NCI-H1417 treated with DMSO at 0.1 percent for 48 hours (cell line): Measurements from ENCODE around the gene EIF4EBP3.

Source experiments
- DNase-seq: peaks from one replicate; lab custom pipeline; 2025; lab: John Stamatoyannopoulos, UW

The EIF4EBP3 gene

DNA sequence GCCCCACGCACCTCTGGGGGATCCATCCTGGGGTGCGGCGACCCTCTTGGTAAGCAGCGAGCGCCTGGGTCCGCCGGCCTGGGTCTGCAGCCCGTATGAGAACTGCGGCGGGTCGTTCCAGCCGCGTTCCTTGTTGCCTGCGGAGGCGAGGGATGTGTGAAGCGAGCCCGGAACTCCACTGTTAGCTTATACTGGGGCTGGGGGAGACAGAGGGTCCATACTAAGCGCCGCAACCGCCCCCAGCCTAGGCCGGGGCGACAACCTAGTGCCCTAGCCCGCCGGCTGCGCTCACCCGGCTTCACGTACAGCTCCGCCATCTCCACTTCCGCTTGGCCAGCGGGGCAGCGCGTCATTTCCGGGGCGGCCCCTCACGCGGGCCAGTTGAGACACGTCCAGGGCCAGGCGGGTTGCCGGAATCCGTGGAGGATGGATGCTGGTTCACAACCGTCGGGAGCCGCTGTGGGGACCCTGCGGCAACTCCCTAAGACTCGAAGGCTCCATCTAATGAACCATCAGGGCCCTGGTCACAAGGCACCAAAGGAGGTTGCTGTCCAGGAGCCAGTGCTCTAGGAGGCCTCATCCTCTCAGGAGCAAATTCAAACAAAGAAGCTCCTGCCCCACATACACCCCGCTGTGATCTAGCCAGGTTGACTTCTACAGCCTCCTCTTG, 9.8 kb downstream of the EIF4EBP3 start, which contains the start of gene SRA1:
Gene SRA1 (minus strand): TSS at position 338 of the 670 bp plus-strand sequence. CDS start 21 bp downstream, at position 317.
- DNase-seq = peak; percentile 49

DNA sequence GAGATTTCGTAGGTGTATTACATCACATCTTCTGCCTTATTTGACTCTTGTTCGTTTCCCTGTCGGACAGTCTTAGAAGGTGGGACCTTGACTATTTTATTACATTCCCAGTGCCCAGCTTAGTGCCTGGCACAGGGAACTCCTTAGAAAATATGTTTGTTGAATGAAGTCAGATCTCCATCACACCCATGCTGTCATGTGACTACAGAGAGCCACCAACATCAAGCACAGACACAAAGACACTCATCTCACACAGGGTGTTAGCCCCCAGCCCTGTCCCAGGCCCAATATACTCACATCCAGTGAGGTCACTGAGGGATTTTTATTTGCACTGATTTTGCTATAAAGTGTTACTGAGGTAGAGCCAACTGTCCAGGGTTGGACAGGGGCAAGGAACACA, 10.5 kb downstream of the EIF4EBP3 start:
- DNase-seq = no peak

DNA sequence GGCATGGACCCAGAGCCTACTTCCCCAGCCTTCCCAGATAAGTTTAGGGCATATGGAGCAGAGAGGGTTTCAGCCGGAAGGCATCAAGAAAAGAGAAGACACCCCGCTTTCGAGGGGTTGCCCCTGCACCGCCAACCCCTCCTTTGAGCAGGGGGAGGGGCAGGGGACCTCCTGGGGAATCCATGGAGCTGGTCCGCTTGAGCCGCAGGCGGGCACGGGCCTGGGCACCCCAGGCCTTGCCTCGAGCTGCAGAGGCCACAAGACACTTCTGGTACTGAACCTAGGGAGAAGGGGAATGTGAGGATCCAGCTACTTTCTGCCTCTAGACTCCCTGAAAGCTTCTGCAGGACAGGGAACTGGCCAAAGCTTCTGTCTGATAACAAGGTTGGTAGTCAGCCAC, 11.1 kb downstream of the EIF4EBP3 start:
- no peak for DNase-seq

DNA sequence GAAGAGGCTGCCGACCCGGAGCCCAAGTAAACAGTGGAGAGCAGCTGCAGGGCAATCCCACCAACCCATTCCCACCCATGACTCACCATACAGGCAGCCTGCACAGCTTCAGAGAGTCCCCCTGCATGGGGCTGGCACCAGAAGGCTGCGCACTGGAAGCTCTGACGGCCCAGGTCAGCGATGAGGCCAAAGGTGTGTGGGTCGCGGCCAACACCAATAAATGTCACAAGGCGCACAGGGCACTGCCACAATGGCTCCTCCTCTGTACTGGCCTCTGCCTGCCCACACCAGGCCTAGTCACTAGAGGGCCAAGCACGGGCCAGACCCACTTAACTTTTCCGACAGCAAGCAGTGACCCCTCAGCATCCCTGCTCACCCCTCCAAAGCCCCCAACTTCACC, 12.8 kb downstream of the EIF4EBP3 start:
- no peak for DNase-seq

DNA sequence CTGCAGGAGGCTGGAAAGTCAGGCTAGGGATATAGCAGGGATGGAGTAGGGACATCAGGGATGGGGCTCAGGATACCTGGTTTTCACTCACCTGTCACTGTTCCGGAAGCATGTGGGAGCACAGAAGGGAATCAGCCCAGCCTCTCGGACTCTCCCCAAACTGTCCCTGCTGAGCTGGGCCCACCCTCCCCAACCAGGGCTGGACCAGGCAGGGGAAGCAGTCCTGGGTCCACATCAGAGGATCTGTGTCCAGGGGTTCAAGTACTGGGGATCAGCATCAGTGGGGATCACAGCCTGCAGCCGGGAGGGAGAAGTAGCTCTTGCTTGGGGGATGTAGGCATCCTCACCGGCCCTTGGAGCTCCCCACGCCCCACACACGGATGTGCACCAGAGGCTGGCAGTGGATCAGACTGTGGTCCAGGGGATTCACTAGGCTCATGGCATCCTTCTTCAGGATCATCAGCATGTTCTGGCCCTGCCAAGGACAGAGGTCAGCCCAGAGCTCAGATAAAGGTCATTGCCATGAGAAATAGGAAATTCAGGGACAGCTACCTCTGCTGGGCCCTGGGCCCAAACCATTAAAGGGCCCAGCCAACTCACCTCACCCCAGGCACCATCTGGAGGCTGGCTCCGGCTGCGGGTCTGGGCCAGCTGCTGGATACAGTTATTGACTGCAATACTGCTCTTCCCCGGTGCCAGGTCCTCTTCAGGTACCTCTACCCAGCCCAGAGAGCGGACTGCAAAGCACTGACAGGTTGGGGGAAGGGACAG, 14.5 kb downstream of the EIF4EBP3 start:
- DNase-seq = no peak

DNA sequence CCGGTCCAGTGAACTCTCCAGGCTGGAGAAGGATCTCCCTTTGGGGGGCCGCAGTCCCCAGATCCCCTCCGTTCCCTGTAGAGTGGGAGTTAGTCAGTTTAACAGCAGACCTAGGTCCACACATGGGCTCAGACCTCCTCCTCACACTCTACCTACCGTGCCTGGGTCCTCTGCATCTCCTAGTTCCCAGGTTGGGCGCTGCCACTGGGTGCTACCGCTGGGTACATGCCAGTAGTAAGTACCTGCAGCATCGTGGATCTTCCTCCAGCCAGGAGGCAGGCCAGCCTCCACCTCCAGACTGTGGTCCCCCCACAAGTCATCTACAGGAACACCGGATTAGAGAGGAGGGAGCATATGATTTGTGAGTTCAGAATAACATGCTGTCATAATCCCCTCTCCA, 16.1 kb downstream of the EIF4EBP3 start:
- DNase-seq = no peak

DNA sequence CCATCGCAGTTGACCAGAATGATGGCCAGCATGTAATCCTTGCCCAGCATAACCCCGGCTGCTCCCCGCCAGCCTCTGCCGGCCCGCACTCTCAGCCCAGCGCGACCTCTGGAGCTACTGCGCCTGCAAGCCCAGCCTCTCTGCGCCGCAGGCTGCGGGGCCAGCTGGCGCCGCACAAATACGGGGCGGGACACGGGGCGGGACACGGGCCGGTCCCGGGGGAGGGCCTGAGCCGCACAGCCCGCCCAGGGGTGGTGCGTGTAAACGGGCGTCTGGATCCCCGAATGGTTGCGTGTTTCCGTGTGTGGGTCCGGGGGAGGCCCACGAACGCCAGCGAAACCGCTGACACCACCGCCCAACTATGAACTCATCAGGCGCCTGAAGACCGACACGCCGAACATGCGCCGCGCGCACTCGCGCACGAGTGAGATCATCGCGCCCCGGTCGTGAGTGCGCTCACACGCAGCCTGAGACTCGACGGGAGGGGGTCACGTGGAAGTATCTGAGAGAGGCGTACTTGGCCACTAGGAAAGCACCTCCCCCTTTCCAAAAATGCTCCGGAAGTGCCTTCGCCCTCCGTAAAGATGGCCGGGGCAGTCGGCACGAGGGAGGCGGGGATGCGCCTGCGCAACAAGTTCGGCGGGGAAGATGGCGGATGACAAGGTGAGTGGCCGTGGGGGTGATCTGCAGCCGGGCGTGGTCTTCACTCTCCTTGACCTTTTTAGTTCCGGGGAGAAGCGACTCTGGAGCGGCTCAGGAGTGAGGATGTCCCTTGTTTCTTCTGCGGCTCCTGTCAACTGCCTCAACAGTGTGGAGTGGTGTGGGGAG, 16.9 kb downstream of the EIF4EBP3 start, which contains the start of the genes APBB3 and SLC35A4:
Gene APBB3 (minus strand): TSS at position 403 of the 828 bp plus-strand sequence. CDS start 353 bp downstream, at position 50.
Gene SLC35A4 (plus strand): TSS at position 633 of the 828 bp plus-strand sequence. CDS start 2,342 bp downstream, outside the sequence.
- DNase-seq = peak; percentile 64

DNA sequence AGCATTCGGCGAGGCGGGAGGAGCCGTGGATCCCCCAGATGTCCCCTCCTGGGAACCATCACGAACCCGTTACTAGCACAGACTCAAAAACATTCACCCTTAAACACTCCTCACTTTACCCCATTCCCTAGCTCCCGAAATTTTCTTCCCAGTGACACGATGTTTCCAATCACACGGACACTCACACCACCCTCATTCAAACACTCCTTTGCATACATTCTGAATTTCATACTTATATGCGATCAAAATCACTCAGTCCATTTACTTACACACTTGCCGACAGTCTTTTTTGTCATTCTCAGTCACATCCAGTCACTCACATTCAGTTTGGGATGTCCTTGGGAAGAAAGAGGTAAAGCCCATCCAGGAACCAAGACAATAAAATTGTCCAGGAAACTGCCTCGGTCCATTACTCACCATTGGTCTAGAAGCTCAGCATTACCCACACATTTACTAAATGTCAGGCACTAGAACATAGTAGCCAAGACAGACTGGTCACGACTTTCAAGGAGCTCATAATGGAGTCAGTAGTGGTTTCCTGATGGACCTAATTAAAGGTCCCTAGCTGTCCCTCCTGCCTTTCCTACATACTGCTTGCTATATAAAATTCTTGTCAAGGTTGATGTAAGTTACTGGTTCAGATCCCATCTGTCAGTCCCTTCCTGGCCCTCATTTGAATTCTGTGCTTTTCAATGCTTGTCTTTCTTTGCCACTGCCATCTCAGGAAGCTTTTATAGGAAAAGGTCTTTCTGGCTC, 17.7 kb downstream of the EIF4EBP3 start:
- no peak for DNase-seq

DNA sequence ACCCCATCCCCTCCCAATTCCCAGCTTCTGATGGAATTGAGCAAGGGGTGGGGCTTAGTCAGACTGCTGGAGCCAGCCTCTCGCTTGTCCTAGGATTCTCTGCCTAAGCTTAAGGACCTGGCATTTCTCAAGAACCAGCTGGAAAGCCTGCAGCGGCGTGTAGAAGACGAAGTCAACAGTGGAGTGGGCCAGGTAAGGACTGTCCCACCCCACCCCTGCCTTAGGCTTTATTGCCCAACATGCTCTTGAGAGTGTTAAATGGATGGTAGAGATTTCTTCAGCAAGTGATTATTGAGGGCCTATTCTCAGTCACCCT, 18.3 kb downstream of the EIF4EBP3 start:
- no peak for DNase-seq

DNA sequence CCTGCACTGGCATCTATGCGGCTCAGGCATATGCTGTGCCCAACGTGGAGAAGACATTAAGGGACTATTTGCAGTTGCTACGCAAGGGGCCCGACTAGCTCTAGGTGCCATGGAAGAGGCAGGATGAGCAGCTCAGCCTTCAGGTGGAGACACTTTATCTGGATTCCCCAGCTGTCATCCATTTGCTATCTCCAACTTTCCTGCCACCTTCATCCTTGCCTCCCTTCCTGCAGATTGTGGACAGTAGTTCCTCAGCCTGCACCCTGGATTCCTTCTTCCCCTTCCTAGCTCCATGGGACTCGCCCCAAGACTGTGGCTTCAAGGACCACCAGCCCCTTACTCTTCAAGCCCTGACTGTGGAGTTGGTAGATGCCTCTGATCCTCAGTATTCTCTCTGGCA, 19.2 kb downstream of the EIF4EBP3 start:
- DNase-seq = no peak

DNA sequence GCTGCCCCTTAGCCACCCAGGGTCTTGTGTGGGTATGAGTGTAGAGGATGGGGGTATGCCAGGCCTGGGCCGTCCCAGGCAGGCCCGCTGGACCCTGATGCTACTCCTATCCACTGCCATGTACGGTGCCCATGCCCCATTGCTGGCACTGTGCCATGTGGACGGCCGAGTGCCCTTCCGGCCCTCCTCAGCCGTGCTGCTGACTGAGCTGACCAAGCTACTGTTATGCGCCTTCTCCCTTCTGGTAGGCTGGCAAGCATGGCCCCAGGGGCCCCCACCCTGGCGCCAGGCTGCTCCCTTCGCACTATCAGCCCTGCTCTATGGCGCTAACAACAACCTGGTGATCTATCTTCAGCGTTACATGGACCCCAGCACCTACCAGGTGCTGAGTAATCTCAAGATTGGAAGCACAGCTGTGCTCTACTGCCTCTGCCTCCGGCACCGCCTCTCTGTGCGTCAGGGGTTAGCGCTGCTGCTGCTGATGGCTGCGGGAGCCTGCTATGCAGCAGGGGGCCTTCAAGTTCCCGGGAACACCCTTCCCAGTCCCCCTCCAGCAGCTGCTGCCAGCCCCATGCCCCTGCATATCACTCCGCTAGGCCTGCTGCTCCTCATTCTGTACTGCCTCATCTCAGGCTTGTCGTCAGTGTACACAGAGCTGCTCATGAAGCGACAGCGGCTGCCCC, 19.8 kb downstream of the EIF4EBP3 start:
- no peak for DNase-seq

DNA sequence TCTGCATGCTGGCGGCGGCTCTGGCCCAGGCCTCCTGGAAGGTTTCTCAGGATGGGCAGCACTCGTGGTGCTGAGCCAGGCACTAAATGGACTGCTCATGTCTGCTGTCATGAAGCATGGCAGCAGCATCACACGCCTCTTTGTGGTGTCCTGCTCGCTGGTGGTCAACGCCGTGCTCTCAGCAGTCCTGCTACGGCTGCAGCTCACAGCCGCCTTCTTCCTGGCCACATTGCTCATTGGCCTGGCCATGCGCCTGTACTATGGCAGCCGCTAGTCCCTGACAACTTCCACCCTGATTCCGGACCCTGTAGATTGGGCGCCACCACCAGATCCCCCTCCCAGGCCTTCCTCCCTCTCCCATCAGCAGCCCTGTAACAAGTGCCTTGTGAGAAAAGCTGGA, 20.4 kb downstream of the EIF4EBP3 start:
- no peak for DNase-seq

DNA sequence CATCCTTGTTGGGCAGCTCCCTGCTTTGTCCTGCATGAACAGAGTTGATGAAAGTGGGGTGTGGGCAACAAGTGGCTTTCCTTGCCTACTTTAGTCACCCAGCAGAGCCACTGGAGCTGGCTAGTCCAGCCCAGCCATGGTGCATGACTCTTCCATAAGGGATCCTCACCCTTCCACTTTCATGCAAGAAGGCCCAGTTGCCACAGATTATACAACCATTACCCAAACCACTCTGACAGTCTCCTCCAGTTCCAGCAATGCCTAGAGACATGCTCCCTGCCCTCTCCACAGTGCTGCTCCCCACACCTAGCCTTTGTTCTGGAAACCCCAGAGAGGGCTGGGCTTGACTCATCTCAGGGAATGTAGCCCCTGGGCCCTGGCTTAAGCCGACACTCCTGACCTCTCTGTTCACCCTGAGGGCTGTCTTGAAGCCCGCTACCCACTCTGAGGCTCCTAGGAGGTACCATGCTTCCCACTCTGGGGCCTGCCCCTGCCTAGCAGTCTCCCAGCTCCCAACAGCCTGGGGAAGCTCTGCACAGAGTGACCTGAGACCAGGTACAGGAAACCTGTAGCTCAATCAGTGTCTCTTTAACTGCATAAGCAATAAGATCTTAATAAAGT, 21.1 kb downstream of the EIF4EBP3 start:
- DNase-seq = no peak

DNA sequence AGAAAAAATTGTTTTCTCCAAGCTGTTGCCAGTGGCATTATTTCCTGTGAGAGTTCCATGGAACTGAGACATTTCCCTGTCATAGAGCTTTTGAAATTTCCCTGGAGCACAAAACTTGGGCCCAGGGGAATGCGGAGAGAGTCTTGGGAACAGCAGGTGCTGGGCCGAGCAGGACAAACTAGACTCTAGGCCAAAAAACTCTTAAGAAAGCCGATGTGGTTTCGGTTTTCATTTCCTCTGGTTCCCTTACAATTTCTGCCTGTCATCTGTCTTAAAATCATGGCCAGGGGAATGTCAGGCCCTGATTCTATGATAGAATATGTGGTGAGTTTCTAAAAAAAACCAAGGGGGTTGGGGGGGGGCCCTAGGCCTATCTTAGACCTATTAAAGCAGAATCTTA, 21.7 kb downstream of the EIF4EBP3 start:
- no peak for DNase-seq

DNA sequence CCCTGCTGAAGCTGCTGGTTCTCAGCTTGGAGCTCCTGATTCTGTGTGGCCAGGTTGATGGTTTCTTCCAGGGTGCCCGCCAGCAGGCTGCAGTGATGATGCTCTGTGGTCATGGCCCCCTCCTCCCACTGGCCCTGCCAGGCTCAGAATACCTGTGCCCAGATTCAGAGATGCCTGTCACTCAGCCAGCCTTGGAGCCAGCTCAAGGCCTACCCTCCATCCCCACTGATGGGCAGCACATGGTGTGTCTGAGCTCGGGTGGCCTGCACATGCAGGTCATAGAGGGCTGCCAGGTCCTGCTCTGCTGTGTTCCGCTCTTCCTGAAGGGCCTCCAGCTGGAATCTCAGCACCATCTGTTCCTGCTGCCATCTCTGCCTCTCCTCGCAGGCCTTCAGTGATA, 22.6 kb downstream of the EIF4EBP3 start:
- no peak for DNase-seq

DNA sequence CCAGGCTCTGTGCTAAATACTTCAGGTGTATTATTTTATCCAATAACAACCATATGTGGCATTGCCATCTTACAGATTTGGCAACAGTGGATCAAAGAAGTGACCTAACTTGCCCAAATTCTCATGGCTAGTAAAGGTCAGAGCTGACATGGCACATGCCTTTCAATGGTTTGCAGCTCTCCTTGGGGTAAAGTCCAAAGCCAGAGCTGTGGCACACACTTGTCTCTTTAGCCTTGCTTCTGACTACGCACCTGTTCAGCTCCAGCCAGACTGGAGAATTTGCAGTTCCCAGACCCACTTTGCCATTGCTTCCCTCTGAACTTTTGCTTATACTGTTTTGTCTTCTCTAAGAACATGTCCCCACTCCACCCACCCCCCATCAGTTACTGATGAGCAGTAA, 23.0 kb downstream of the EIF4EBP3 start:
- DNase-seq = no peak

DNA sequence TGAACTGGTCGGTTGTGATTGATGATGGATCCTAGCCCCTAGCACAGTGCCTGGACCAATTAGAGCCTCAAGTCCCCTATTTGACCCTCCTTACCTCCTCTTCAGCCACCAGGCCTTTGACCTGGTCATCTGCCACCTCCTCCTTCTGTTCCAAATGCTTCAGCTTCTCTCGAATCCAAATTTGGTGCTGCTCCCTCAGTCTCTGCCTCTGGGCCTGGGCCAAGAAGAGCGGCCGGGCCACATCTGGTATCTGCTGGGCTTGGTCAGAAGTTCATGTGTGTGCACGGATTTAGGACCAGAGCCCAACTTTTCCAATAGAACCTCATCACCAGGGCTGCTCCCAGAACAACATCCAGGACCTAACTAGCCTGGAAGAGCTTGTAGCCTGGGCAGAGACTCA, 23.6 kb downstream of the EIF4EBP3 start:
- DNase-seq = no peak

DNA sequence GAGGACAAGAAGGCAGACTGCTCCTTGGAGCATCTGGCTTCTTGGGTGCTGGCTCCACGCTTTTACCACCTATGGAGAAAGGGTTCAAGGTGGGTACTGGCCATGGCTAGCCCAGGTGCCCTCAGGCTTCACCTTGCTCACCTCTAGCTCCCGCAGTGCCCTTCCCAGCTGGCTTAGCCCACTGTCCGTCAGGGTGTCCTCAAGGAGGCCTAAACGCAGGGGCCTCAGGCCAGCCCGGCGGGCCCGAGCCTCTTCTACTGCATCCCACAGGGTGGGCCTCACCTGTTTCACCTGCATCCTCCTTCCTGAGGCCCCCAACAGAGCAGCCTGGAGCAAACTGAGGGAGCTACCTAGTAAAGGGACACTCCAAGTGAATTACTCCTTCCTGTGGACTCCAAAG, 26.2 kb downstream of the EIF4EBP3 start:
- no peak for DNase-seq

DNA sequence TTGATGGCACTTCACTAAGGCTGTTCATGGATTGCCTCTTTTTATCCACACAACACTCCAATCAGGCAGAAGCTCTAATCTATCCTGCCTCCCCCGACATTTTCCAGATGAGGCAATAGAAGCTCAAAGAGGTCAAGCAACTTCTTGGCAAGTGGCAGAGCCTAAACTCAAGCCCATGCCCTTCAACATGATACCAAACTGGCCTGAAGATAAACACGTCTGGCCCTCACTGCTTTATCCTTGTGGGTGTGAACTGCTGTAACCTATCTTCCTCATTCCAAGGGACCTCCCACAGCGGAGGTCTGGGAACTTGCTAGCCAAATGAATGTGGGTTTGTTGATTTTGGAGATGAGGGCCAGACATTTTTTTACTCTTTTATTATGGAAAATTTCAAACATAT, 26.7 kb downstream of the EIF4EBP3 start:
- DNase-seq = no peak

DNA sequence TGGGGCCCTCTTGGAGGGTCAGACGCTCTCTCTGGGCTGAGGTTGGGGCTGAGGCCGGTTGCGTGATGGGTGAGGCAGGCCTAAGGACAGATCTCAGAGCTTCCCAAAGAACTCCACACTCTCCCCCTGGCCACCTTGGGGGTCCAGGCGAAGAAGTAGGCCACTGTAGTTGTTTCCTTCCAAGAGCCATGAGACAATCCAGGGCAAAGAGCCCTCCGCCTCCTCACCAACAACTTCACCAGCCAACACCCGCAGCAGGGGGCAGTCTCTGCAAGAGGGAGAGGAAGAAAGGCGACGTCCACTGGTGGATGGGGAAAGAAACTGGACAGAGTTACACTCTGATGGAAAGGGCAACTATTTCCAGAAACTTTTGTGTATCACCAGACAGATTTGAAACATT, 27.8 kb downstream of the EIF4EBP3 start:
- no peak for DNase-seq

DNA sequence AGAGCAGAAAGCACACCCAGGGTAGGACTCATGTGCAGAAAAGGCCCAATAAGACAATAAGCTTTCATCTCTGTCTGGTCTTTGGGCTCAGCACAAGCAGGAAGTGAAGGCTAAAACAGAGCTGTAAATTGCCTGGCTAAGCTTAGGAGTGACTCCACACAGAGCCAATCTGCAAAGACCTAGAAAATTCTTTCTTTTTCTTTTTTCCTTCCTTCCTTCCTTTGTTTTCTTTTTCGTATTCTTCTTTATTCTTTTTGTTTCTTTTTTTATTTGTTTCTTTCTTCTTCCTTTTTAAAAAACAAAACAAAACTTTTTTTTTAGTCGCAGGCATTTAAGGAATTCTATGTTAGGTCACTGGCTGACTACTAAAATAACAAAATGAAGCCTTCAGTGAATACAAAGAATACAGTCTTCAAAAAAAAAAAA, 29.3 kb downstream of the EIF4EBP3 start:
- DNase-seq = no peak
